Endometrium (tissue), 2 donors: ENCODE results near the gene FGFR3.
"Not testable (repeated sequence)": the region's sequence is repeated elsewhere in the genome, so short reads cannot be mapped to it uniquely, and the experiment has no call there.

Experiments used
- FAIRE-seq: peaks from 2 replicates; lab custom pipeline; 2012; peaks lifted over from hg19 to GRCh38; lab: Jason Lieb, UNC
- donor health status: control.
- donor health status: control.

FGFR3 gene

DNA sequence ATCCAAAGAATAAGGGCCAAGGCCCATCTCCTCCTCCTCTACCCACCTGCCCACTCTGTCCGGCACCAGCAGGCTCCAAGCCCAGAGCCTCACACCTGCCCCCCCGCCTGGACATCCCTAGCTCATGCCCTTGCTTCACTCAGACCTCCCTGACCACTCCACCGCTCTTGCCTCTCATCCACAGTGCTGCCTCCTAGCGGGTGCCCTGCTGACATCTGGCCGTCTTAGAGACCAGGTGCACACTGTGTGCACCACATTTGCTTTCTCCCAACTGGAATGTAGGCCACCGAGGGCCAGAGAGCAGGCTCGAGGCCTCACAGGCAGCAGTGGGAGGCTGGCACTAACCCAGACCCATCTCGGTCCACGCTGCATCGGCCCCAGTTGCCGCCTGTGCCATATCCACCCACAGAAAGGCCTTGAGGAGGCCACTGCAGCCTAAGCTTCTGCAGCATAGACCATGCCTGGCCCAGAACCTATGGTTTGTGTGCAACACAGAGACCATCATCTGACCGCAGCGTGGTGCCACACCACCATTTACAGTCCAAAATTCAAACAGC is 49.3 kb downstream of the FGFR3 start:
- FAIRE-seq, result no peak

DNA sequence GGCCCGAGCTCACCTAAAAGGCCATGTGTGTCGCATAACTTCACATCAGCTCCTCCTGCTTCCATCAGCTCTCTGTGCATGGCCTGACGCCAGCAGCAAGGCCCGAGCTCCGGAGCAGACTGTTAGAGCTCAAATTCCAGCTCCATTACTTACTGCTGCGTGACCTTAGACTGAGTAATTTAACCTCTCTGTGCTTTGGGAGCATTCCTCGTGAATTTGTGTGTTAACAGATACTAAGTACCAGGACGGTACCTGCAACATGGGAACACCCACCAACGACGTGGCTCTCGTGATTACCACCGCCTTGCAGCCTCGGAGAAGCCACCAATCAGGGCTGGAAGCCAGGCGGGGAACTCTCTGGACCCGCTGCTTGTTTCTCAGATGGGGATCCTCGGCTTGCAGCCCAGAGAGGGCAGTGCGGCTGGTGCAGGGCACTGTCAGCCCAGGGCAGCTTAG is 49.9 kb downstream of the FGFR3 start:
- FAIRE-seq, result no peak

DNA sequence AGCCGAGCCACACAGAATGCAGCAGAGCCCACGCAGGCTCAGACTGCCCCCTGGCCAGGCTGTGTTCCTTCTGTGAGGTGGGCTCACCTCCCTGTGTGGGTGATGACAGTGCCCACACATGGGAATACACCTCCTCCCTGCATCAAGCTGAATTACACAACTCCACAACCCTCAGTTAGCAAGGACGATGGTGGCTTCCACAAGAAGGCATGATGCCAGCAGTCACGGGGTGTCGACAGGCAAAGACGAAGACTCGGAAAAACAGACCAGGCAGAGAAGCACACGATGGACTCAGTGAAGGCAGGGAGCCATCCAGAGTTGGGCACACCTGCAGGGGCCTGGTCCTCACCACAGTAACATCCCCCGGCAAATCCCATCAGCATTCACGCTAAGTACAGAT is 50.8 kb downstream of the FGFR3 start:
- FAIRE-seq, result no peak

DNA sequence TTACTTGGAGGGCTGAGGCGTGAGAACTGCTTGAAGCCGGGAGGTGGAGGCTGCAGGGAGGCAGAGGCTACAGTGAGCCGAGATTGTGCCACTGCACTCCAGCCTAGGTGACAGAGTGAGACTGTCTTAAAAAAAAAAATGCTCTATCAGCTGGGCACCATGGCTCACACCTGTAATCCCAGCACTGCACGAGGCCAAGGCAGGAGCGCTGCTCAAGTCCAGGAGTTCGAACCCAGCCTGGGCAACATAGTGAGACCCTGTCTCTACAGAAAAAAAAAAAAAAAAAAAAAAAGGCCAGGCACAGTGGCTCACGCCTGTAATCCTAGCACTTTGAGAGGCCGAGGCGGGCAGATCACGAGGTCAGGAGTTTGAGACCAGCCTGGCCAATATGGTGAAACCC is 51.5 kb downstream of the FGFR3 start:
- not testable (repeated sequence) for FAIRE-seq

DNA sequence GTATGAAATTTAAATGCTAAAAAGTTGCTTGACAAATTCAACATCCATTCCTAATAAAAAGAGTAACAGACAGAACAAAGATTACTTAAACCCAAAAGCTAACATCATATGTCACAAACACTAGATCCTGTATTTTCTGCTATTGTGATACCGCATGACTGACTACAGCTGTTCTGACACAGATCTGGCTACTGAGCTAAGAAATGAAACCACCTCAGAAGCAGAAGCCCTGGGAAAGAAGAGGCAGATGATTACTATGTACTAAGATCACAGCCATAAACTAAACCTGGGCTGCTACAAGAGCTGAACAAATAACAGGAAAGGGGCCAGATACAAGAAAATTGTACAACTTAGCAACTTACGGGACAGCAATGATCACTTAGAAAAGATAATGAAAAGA is 53.5 kb downstream of the FGFR3 start:
- FAIRE-seq, result no peak

DNA sequence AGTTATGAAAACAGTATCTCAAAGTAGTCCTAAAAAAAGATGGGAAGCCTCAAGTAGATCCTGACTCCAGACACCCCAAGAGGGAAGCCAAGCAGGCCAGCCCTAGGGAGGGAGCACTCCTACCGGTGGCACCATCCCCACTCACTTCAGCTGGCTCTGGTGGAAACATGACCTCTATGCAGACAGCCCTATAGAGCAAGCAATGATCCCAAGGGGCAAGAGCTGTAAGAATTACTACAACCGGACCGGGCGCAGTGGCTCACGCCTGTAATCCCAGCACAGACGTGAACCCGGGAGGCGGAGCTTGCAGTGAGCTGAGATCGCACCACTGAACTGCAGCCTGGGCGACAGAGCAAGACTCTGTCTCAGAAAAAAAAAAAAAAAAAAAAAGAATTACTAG is 57.2 kb downstream of the FGFR3 start:
- no peak for FAIRE-seq

DNA sequence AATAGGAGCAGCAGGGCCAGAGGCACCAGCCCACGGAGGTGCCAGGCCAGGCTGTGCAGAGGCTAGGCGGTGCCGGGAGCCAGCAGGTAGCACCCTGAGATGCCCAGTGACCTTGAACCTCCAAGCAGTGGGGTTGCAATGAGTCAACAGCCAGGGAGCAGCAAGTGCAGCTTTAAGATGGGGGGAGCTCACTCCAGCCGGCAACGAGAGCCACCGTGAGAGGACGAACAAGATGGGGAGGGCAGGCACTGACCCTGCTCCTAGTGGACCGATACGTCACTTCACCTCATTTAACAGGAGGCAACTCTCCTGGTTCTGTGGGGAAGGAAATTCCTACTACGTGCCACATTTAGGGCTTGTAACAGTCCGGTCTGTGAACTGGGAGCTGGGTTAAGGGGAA is 58.1 kb downstream of the FGFR3 start:
- FAIRE-seq, result no peak

DNA sequence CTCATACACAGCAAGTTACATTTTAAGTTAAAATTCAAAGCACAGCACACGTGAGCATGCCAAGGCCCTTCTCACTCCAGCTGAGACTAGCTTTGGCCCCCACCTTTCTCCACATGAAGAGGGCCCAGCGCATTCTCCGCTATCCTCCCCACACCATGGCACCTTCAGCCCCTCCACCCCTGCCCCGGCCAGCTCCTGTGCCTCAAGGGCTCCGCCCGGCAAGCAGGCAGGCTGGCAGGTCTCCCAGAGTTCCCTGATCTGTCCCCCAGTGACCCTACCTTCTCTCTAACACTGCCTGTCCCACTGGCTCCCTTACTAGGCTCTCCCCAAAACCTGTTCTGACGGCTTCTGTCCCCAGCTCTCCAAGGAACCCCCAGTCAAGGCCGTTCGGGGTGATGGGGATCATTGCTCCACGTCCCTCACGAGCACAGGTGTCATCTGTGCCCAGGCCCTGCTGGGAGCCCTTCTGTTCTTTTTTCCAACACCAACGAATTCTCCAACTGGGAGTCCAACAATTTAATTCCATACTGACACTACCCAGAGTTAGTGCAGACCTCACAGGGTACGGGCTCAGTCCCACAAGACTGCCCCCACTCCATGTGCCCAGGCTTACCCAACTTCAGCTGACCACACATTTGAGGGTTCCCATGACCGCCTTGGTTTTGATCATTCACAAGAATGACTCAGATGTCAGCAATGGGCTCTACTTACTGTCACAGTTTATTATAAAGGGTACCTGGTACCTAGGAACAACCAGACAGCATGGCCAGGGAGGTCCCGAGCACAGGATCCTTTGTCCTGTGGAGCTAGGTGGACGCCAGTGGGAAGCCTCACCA is 58.7 kb downstream of the FGFR3 start:
- no peak for FAIRE-seq

DNA sequence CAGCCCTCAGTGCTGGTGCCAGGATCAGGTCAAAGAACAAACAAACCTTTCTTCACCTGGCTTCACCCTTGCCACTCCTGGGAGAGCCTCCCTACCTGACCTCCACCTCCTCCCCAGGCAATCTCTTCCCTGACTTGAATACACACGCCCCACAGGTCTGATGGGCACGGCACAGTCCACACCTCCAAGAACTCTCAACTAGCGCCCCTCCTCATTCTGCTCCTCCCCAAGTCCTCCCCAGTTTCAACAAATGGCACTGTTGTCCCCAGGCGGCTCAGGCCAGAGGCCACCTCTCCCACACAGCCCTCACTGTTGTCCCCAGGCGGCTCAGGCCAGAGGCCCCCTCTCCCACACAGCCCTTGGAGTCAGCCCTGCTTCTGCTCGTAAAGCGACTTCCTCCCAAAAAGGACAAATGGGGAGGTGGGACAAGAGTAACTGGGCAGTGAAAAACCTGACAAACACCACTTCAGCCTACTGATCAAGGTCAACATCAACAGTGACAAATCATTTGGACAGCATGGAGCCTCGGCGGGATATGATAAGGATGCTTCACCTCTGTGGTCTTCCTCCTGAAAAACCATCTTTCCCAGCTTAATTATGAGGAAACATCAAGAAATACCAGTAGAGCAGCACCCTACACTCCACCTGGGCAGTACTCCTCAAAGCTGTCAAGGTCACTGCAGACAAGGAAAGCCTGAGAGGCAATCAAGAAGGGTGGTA is 60.0 kb downstream of the FGFR3 start:
- FAIRE-seq, result no peak

DNA sequence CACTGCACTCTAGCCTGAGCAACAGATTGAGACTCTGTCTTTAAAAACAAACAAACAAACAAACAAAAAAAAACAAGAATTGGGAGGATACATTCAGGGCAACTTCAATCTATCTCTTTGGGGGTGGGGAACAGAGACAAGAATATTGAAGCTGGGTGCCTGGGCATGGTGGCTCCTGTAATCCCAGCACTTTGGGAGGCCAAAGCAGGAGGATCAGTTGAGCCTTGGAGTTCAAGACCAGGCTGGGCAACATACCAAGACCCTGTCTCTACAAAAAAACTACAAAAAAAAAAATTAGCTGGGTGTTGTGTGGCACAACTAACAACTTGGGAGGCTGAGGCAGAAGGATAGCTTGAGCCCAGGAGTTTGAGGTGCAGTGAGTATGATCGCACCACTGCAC is 61.7 kb downstream of the FGFR3 start:
- no peak for FAIRE-seq

DNA sequence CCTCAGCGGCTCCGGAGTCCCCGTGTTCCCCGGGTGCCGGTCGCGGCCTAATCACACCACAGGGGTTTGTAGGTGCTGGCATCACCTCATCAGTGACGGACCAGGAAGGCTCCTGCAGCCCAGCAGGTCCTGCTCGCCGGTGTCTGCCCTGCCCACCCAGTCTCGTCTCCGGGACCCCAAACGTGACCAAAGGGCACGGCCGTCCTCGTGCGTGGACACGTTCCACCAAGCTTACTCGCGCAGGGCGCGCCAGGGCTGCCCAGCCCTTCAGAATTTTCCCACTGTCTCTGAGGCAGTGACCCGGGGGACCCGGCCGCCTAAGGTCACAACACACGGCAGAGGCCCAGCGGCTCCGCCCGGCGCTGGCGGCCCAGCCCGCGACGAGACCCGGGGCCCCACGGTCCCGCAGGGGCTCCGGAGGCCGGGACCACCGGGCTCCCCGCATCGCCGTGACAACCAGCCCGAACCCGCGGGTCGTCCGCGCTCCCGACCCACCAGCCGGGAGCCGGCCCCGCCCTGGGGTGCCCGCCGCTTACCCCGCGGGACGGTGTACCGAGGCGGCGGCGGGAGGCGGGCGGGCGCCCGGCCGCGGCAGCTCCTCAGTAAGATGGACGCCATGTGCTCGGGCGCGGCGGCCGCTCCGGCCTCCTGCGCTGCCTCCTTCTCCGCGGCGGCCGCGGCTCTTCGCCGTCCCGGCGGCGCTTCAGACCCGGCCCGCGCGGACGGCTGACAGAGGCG is 62.4 kb downstream of the FGFR3 start:
- no peak for FAIRE-seq

DNA sequence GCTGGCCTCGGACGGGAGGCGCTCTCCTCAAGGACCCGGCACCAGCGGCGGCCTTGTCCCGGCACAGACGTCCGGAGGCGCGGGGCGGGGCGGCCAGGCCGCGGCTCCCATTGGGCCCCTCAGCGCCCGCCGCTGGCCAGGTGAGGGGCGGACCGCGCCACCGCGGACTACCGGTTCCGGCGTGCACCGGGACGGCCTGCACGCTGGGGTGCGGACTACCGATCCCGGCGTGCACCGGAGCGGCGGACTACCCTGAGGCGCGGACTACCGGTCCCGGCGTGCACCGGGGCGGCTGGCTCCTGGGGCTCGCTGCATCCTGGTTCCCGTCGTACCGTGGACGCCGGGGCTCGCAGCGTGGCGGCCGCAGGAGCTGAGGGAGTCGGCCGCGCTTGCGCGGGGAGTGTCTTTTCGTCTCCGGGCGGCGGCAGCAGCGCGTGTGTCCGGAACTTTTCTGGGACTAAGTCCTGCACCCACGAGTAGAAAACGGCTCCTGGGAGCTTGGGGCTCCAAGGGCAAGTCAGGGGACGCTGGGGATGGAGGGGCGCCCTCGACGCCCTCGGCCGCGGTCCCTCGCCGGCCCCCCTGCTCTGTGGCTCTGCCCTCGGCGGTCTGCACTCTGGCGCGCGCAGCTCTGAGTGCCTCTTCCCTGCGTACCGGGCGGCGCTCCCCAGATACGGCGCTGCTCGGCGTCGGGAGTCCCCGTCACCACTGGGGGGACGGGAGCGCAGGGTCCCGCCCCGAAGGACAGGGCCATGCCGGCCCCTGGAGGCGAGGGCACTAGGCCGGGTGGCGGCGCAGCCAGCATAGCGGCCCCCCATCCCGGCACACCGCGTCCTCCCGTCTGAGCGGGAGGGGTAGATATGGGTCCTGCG is 63.2 kb downstream of the FGFR3 start, which contains the start of gene LETM1:
TSS of gene LETM1 (minus strand) at position 86 of the 872 bp plus-strand sequence. CDS start 206 bp downstream, outside the sequence.
- no peak for FAIRE-seq

DNA sequence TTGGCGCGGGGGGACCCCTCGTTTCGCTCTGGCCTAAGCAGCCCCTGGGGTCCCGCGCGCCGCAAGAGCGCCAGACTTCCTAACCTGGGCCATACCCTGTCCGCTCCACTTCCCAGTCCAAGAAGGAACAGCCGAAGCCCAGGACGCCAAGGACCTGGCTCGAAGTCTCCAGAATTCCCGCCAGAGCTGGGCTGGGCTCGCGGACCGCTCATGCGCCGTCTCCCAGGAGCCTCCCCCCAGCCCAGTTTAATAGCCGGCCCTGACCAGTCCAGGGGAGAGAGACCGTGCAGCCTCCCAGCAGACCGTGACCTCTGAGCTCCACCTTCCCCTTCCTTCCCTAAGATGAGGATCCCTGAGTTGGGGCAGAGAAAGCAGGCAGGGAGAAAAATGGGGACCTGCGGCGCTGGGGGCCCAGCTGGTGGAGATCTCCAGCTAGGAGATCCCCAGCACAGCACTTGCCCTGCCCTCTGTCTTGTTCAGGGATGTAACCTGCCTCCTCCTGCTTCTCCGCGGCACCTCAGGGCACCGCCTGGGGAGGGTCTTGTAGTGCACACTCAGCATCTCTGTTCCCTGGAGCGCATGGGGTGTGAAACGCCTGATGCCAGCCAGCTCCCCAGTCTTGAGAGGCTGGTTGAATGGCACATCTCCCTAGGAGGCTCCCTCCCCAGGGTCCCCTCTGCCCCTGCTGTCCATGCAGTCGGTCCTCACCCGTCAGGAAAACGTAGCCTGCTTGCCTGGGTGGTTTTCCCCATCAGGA is 64.0 kb downstream of the FGFR3 start:
- FAIRE-seq, result no peak

DNA sequence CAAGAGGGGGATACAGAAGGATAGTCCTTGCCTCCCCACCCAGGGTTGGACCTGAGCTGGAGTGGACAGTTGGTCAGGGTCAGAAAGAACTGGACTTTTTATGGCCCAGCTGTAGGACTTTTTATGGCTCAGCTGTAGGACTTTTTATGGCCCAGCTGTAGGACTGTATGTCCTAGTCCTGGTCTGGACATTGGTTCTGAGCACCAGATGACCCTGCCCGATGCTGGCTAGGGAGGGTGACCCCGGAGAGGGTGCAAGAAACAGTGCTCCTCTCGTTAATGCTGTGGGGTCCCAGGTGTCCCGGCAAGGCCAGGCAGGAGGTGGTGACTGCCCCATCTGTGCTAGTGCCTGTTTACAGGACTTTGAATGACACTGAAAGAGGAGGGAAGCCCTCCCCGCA is 64.8 kb downstream of the FGFR3 start:
- FAIRE-seq, result no peak
